CD8-positive, alpha-beta memory T cell (primary cell): ENCODE data around the gene DOCK4. TPM values are rescaled to one million over a fixed set of nuclear protein-coding genes. Genes with fewer than 3 reads are reported as not detected.

Source experiments
- CTCF ChIA-PET: fragments of 350-600 bp; sonication (Branson Sonifier 250); formaldehyde crosslinking; loops from one replicate; lab custom pipeline; 2021; ENCODE audit warnings: antibody characterized with exemption; lab: Charles Lee
- POLR2A ChIA-PET: fragments of 350-600 bp; sonication (Branson Sonifier 250); formaldehyde crosslinking; loops from one replicate; lab custom pipeline; 2021; ENCODE audit warnings: antibody characterized with exemption; lab: Charles Lee
- DNase-seq, 5 donors: peaks; one replicate each; pipeline versions ENCODE4 v3.0.0 to v3.0.0-alpha.2; 2020 to 2022; ENCODE audit warnings: mixed read lengths in 1 of 5
- H3K27ac ChIP-seq: one replicate; pipeline ENCODE4 v1.7.0; 2013; ENCODE audit warnings: low read depth, mild to moderate bottlenecking, low read length, moderate library complexity
- H3K27me3 ChIP-seq: 2 replicates; pipeline ENCODE4 v1.7.0; 2013; ENCODE audit warnings: low read length, mild to moderate bottlenecking; ENCODE audit not compliant: insufficient read depth, poor library complexity, severe bottlenecking
- H3K36me3 ChIP-seq: 2 replicates; pipeline ENCODE4 v1.7.0; 2013; ENCODE audit warnings: mild to moderate bottlenecking, low read length, moderate library complexity; ENCODE audit not compliant: insufficient read depth
- H3K4me1 ChIP-seq: 2 replicates; pipeline ENCODE4 v1.7.0; 2013; ENCODE audit warnings: mild to moderate bottlenecking, low read length, moderate library complexity; ENCODE audit not compliant: insufficient read depth
- H3K4me3 ChIP-seq: 2 replicates; pipeline ENCODE4 v1.7.0; 2013; ENCODE audit warnings: mild to moderate bottlenecking, low read length
- H3K9me3 ChIP-seq: 2 replicates; pipeline ENCODE4 v1.7.0; 2013; ENCODE audit warnings: mild to moderate bottlenecking, low read length
- H3K27ac Mint-ChIP-seq, 8 donors: one replicate each; pipeline ENCODE4 v1.8.0; 2020 to 2021; ENCODE audit warnings: mixed read lengths in 8 of 8, mild to moderate bottlenecking in 6 of 8, inconsistent platforms in 3 of 8, moderate library complexity in 3 of 8
- H3K27me3 Mint-ChIP-seq, 2 donors: one replicate each; pipeline ENCODE4 v1.8.0; 2020 to 2021; ENCODE audit warnings: mixed read lengths in 2 of 2, mild to moderate bottlenecking in 1 of 2, moderate library complexity in 1 of 2
- H3K36me3 Mint-ChIP-seq, 3 donors: one replicate each; pipeline ENCODE4 v1.8.0; 2020 to 2021; ENCODE audit warnings: mixed read lengths in 3 of 3, inconsistent platforms in 1 of 3, mild to moderate bottlenecking in 1 of 3
- H3K4me1 Mint-ChIP-seq, 3 donors: one replicate each; pipeline ENCODE4 v1.8.0; 2020 to 2021; ENCODE audit warnings: mixed read lengths in 3 of 3, inconsistent platforms in 1 of 3, mild to moderate bottlenecking in 1 of 3
- H3K4me3 Mint-ChIP-seq, 7 donors: one replicate each; pipeline ENCODE4 v1.8.0; 2020 to 2021; ENCODE audit warnings: mixed read lengths in 7 of 7, mild to moderate bottlenecking in 6 of 7, moderate library complexity in 4 of 7, inconsistent platforms in 2 of 7
- H3K9me3 Mint-ChIP-seq, 5 donors: one replicate each; pipeline ENCODE4 v1.8.0; 2020 to 2022; ENCODE audit warnings: mixed read lengths in 5 of 5, mild to moderate bottlenecking in 3 of 5, moderate library complexity in 2 of 5, inconsistent platforms in 1 of 5
- polyA plus RNA-seq: library from polyadenylated mRNA; unstranded; fragments of 300-500 nt; fragmentation: Illumina TruSeq; gene quantifications from one replicate; pipeline ENCODE4 v1.2.3, GENCODE V29; 2021
- total RNA-seq, 2 experiments: library from RNA; stranded (reverse); gene quantifications; one replicate each; pipeline ENCODE4 v1.2.3, GENCODE V29; 2021

DOCK4 gene
- total and polyA plus RNA-seq, 3 experiments from 2014 or later: 1.2 TPM; not detected in 1

- POLR2A ChIA-PET: no interaction called here
- DNase-seq: no peak
- Mint-ChIP-seq H3K27ac (no peak overlapping the region), H3K4me3 (no peak overlapping the region), H3K36me3 (no peaks in the 10 kb centered on the region), H3K9me3 (peaks cover 0 to 7% (median 0%) of the 10 kb centered on the region in 5 donors), H3K4me1 (no peaks in the 10 kb centered on the region), H3K27me3 (peaks cover 0 to 3% of the 10 kb centered on the region in 2 donors)
- H3K27me3 ChIP-seq: no peaks in the 10 kb centered on the region
- H3K36me3 ChIP-seq: no peaks in the 10 kb centered on the region
- no peak overlapping the region for H3K27ac ChIP-seq
- no peaks in the 10 kb centered on the region for H3K9me3 ChIP-seq
- H3K4me3 ChIP-seq: no peak overlapping the region
- CTCF ChIA-PET: no interaction called here
- H3K4me1 ChIP-seq: no peaks in the 10 kb centered on the region
Observed at GRCh38 chr7:112038353-112038752, 167.8 kb downstream of the DOCK4 start.

- H3K27me3 ChIP-seq: no peaks in the 10 kb centered on the region
- no peak overlapping the region for H3K27ac Mint-ChIP-seq
- no peaks in the 10 kb centered on the region for H3K36me3 Mint-ChIP-seq
- no peaks in the 10 kb centered on the region for H3K9me3 ChIP-seq
- no peak overlapping the region for H3K4me3 Mint-ChIP-seq
- H3K9me3 Mint-ChIP-seq: peaks cover 0 to 7% (median 0%) of the 10 kb centered on the region in 5 donors
- peaks cover 0 to 3% of the 10 kb centered on the region in 2 donors for H3K27me3 Mint-ChIP-seq
- CTCF ChIA-PET: no interaction called here
- H3K4me1 ChIP-seq: no peaks in the 10 kb centered on the region
- H3K27ac ChIP-seq: no peak overlapping the region
- H3K36me3 ChIP-seq: no peaks in the 10 kb centered on the region
- no peak overlapping the region for H3K4me3 ChIP-seq
- no peaks in the 10 kb centered on the region for H3K4me1 Mint-ChIP-seq
- POLR2A ChIA-PET: no interaction called here
- no peak for DNase-seq
Observed at GRCh38 chr7:112036071-112036470, 170.1 kb downstream of the DOCK4 start.

- peaks cover 2 to 11% of the 10 kb centered on the region in 2 donors for H3K27me3 Mint-ChIP-seq
- CTCF ChIA-PET: no interaction called here
- no peaks in the 10 kb centered on the region for H3K4me1 Mint-ChIP-seq
- no peaks in the 10 kb centered on the region for H3K27me3 ChIP-seq
- H3K27ac Mint-ChIP-seq: no peak overlapping the region
- POLR2A ChIA-PET: no interaction called here
- DNase-seq: no peak
- H3K9me3 Mint-ChIP-seq: peaks cover 0 to 6% (median 0%) of the 10 kb centered on the region in 5 donors
- H3K36me3 Mint-ChIP-seq: no peaks in the 10 kb centered on the region
- H3K36me3 ChIP-seq: no peaks in the 10 kb centered on the region
- no peak overlapping the region for H3K4me3 Mint-ChIP-seq
- H3K4me3 ChIP-seq: no peak overlapping the region
- no peaks in the 10 kb centered on the region for H3K9me3 ChIP-seq
- H3K27ac ChIP-seq: no peak overlapping the region
- H3K4me1 ChIP-seq: no peaks in the 10 kb centered on the region
Observed at GRCh38 chr7:112031689-112032088, 174.5 kb downstream of the DOCK4 start.

- Histone ChIP-seq H3K27me3 (no peaks in the 10 kb centered on the region), H3K4me1 (no peaks in the 10 kb centered on the region), H3K4me3 (no peak overlapping the region), H3K9me3 (no peaks in the 10 kb centered on the region), H3K36me3 (no peaks in the 10 kb centered on the region), H3K27ac (no peak overlapping the region)
- H3K4me1 Mint-ChIP-seq: no peaks in the 10 kb centered on the region
- no peaks in the 10 kb centered on the region for H3K36me3 Mint-ChIP-seq
- no peak for DNase-seq
- H3K27me3 Mint-ChIP-seq: peaks cover 4 to 18% of the 10 kb centered on the region in 2 donors
- POLR2A ChIA-PET: no interaction called here
- H3K27ac Mint-ChIP-seq: no peak overlapping the region
- peaks cover 0 to 14% (median 0%) of the 10 kb centered on the region in 5 donors for H3K9me3 Mint-ChIP-seq
- H3K4me3 Mint-ChIP-seq: no peak overlapping the region
- CTCF ChIA-PET: no interaction called here
Observed at GRCh38 chr7:112025556-112025955, 180.6 kb downstream of the DOCK4 start.

GRCh38 chr7:112023786-112024185, 182.4 kb downstream of the DOCK4 start:
- no peaks in the 10 kb centered on the region for H3K27me3 ChIP-seq
- H3K4me1 Mint-ChIP-seq: no peaks in the 10 kb centered on the region

GRCh38 chr7:112023282-112023681, 182.9 kb downstream of the DOCK4 start:
- Histone ChIP-seq H3K36me3 (no peaks in the 10 kb centered on the region), H3K27me3 (no peaks in the 10 kb centered on the region), H3K9me3 (no peaks in the 10 kb centered on the region), H3K4me1 (no peaks in the 10 kb centered on the region), H3K27ac (no peak overlapping the region), H3K4me3 (no peak overlapping the region)
- H3K4me3 Mint-ChIP-seq: no peak overlapping the region
- peaks cover 3 to 13% of the 10 kb centered on the region in 2 donors for H3K27me3 Mint-ChIP-seq
- POLR2A ChIA-PET: no interaction called here
- CTCF ChIA-PET: no interaction called here
- H3K4me1 Mint-ChIP-seq: no peaks in the 10 kb centered on the region
- H3K9me3 Mint-ChIP-seq: peaks cover 0 to 12% (median 0%) of the 10 kb centered on the region in 5 donors
- H3K36me3 Mint-ChIP-seq: no peaks in the 10 kb centered on the region
- no peak overlapping the region for H3K27ac Mint-ChIP-seq
- DNase-seq: no peak

More at GRCh38 chr7:112023786-112024185, 182.4 kb downstream of the DOCK4 start:
- POLR2A ChIA-PET: no interaction called here
- Histone ChIP-seq H3K9me3 (no peaks in the 10 kb centered on the region), H3K36me3 (no peaks in the 10 kb centered on the region), H3K4me1 (no peaks in the 10 kb centered on the region), H3K4me3 (no peak overlapping the region), H3K27ac (no peak overlapping the region)
- no peaks in the 10 kb centered on the region for H3K36me3 Mint-ChIP-seq
- peaks cover 3 to 13% of the 10 kb centered on the region in 2 donors for H3K27me3 Mint-ChIP-seq
- H3K9me3 Mint-ChIP-seq: peaks cover 0 to 12% (median 0%) of the 10 kb centered on the region in 5 donors
- CTCF ChIA-PET: no interaction called here
- no peak for DNase-seq
- H3K27ac Mint-ChIP-seq: no peak overlapping the region
- no peak overlapping the region for H3K4me3 Mint-ChIP-seq

GRCh38 chr7:112022128-112022527, 184.1 kb downstream of the DOCK4 start:
- Histone ChIP-seq H3K9me3 (no peaks in the 10 kb centered on the region), H3K4me3 (no peak overlapping the region), H3K36me3 (no peaks in the 10 kb centered on the region), H3K27me3 (no peaks in the 10 kb centered on the region), H3K4me1 (no peaks in the 10 kb centered on the region), H3K27ac (no peak overlapping the region)
- no peak for DNase-seq
- no peaks in the 10 kb centered on the region for H3K4me1 Mint-ChIP-seq
- ChIA-PET CTCF (no interaction called here), POLR2A (no interaction called here)
- peaks cover 6 to 15% of the 10 kb centered on the region in 2 donors for H3K27me3 Mint-ChIP-seq
- H3K27ac Mint-ChIP-seq: no peak overlapping the region
- no peaks in the 10 kb centered on the region for H3K36me3 Mint-ChIP-seq
- peaks cover 0 to 17% (median 0%) of the 10 kb centered on the region in 5 donors for H3K9me3 Mint-ChIP-seq
- no peak overlapping the region for H3K4me3 Mint-ChIP-seq

- Histone ChIP-seq H3K27me3 (no peaks in the 10 kb centered on the region), H3K9me3 (no peaks in the 10 kb centered on the region), H3K4me3 (no peak overlapping the region), H3K36me3 (no peaks in the 10 kb centered on the region), H3K27ac (no peak overlapping the region), H3K4me1 (no peaks in the 10 kb centered on the region)
- peaks cover 6 to 15% of the 10 kb centered on the region in 2 donors for H3K27me3 Mint-ChIP-seq
- CTCF ChIA-PET: no interaction called here
- no peak for DNase-seq
- peaks cover 0 to 17% (median 0%) of the 10 kb centered on the region in 5 donors for H3K9me3 Mint-ChIP-seq
- no peaks in the 10 kb centered on the region for H3K4me1 Mint-ChIP-seq
- H3K4me3 Mint-ChIP-seq: no peak overlapping the region
- H3K36me3 Mint-ChIP-seq: no peaks in the 10 kb centered on the region
- POLR2A ChIA-PET: no interaction called here
- H3K27ac Mint-ChIP-seq: no peak overlapping the region
Observed at GRCh38 chr7:112021379-112022044, 184.7 kb downstream of the DOCK4 start.
